Activated CD8-positive, alpha-beta memory T cell treated with anti-CD3 and anti-CD28 coated beads for 1 hour (primary cell): Measurements from ENCODE around the gene SLC7A4.
A peak's percentile ranks its signal among the peaks of the same experiment; 100 is the strongest.
"Not testable (repeated sequence)": the region's sequence is repeated elsewhere in the genome, so short reads cannot be mapped to it uniquely, and the experiment has no call there.

Source experiments
- DNase-seq, 2 donors: peaks; one replicate each; pipeline ENCODE4 v3.0.0-alpha.2; 2020; ENCODE audit warnings: low read depth in 1 of 2; ENCODE audit errors: extremely low read depth in 1 of 2

The SLC7A4 gene

DNA sequence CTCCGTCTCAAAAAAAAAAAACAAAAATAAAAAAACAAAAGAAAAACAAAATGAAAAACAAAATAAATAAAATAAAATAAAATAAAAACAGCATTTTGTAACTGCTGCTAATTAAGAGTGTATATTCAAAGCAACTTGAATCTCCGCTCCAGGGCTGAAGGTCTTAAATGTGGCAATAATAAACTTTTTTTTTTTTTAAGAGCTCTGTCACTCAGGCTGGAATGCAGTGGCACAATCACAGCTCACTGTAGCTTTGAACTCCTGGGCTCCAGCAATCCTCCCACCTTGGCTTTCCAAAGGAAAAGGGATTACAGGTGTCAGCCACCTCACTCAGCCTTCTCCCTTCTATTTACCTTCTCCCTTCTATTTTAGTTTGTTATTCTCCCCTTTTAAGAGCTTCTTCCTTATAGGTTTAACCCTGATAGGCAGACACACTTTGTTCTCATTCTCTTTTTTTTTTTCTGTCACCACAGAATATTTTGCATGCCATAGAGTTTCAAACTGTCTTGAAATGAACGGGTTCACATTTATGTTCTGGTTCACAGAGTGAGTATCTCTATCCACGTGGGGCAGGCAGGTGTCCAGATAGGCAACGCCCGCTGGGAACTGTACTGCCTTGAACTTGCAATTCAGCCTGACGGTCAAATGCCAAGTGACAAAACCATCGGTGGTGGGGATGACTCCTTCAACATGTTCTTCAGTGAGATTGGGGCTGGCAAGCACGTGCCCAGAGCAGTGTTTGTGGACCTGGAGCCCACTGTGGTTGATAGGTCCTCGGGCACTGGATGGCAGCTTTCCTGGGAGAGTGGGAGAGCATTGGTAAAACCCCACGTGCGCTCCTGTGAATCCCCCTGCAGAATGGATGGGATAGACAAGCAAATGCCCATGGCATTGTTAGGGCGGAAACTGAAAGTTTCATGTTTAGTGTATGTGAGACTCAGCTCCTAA is 32.8 kb upstream of the SLC7A4 start:
- DNase-seq, result no peak

DNA sequence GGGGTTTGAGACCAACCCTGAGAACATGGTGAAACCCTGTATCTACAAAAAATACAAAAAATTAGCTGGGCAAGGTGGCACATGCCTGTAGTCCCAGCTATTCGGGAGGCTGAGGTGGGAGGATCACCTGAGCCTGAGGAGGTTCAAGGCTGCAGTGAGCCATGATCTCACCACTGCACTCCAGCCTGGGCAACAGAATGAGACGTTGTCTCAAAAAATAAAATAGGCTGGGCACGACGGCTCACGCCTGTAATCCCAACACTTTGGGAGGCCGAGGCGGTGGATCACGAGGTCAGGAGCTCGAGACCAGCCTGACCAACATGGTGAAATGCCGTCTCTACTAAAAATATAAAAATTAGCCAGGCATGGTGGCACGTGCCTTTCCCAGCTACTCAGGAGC is 32.1 kb upstream of the SLC7A4 start:
- not testable (repeated sequence) for DNase-seq

DNA sequence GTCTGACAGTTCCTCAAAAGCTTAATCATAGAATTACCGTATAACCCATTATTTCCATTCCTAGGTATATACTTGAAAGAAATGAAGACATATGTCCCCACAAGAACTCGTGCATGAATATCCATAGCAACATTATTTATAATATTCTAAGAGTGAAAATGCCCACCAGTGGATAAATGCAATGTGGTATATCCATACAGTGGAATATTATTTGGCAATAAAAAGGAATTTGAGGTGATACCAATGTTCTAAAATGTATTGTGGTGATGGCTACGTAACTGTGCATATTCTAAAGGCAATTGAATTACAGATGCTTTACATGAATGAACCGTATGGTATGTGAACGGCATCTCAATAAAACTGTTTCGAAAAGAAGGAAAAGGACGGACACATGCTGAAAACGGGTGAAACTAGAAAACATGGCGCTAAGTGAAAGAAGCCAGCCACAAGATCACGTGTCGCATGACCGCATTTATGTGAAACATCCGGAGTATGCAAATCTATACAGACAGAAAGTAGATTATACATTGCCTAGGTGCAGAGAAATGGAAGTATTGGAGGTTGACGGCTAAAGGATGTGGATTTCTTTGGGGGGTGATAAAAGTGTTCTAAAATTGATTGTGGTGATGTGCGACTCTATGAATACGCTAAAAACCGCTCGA is 29.4 kb upstream of the SLC7A4 start:
- DNase-seq, result not testable (repeated sequence)

DNA sequence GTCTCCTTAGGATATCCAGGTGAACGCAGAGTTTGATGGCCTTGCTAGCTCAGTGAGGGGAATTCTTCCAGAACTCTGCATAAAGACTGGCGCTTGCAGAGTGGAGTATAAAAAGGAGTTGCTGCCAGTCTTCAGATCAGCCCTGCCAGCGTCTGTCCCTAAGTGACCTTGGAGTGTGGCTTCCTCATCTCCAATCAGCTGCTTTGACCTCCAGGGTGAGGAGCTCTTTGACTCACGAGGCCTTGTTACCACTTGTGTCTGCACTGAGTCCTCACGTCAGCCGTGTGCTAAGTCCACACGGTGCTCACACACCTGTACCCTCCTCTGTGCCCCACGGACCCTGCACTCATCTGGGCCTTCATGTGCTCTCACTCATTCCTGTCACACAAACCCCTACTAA is 28.0 kb upstream of the SLC7A4 start:
- DNase-seq, result not testable (repeated sequence)

DNA sequence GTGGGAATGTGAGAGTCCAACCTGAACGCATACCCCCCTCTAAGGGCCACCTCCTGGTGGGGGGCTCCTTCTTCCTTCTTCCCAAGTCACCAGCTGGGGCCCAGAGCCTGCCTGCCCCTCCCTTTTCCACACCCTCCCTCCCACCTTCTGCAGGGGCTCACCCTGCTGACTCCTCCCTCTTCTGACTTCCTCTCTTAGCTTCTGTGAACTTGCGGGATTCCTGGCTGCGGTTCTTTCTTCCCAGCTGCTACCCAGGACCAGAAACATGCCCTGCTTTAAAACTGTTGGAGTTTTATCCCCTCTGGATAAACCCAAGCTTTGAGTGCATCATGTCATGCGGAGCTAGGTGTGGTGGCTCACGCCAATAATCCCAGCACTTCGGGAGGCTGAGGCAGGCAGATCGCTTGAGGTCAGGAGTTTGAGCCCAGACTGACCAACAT is 23.5 kb upstream of the SLC7A4 start:
- DNase-seq, result no peak

DNA sequence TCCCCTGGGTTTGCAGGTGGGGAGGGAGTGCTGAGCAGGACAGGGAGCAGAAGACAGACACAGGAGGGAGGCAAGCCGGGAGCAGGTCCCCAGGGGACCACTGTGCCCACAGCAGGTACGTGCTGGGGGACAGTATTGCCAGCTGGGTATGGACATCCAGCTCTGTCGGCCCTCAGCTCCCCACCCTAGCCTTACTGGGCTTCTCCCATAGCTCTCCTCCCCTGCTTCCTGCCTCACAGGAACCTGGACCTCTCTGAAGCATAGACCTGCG is 23.1 kb upstream of the SLC7A4 start:
- no peak for DNase-seq

DNA sequence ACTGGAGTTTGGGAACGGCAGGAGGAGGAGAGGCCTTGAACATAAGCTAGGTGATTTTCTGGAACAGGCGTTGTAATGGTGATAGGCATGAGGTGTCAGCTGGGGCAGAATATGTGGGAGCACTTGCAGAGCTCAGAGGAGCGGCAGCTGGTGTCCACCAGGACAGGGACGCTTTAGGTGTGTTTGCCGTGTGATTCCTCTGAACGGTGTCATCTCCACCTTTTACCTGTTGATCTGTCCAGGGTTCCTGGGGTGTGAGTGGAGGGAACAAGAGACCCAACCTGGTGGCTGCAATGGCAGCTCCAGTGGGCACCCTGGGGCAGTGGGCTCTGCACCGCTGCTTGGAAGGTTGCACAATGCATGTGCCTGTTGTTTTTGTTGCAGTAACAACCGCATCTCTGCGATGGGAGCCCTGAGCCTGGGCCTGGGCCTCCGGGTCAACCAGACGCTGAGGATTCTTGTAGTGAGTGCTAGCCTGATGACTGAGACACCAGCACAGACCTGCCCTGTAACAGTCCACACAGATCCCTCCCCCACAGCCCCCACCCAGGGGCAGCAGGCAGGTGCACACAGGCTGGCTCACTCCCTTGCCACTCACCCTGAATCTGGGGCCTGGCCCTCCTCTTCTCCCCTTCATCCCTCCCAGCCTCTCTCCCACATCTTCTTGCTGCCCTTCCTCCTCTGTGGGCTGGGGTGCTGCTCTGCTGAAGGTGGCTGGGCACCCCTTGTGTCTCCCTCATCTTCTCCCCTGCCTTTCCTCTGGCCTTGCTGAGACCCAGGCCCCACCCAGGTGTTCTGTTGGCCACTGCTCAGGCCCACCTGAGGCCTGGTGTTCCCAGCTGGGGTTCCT is 22.6 kb upstream of the SLC7A4 start:
- no peak for DNase-seq

DNA sequence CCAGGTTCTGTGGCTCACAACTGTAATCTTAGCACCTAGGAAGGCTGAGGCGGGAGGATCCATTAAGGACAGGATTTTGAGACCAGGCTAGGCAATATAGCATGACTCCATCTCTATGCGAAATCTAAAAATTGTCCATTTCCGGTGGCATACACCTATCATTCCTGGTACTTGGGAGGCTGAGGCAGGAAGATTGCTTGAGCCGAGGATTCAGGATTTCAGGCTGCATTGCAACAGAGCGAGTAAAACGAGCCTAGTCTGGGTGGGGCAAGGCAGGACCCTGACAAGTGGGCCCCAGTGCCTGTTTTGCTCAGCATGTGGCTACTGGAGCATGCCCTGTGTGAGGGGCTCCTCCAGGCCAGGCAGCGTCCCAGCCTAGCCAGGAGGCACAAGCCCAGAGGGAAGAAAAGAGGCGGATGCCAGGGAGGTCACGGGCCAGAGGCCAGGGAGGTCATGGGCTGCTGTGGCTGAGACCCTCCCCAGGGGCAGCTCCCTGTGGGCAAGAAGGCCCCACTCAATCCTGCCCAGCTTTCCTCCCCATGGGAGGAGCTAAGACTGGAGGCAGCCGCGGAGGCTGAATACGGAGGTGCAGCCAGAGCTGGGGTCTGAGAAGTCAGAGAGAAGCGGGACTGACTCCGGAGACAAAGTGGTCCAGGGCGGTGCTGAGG is 21.8 kb upstream of the SLC7A4 start:
- DNase-seq, result no peak

DNA sequence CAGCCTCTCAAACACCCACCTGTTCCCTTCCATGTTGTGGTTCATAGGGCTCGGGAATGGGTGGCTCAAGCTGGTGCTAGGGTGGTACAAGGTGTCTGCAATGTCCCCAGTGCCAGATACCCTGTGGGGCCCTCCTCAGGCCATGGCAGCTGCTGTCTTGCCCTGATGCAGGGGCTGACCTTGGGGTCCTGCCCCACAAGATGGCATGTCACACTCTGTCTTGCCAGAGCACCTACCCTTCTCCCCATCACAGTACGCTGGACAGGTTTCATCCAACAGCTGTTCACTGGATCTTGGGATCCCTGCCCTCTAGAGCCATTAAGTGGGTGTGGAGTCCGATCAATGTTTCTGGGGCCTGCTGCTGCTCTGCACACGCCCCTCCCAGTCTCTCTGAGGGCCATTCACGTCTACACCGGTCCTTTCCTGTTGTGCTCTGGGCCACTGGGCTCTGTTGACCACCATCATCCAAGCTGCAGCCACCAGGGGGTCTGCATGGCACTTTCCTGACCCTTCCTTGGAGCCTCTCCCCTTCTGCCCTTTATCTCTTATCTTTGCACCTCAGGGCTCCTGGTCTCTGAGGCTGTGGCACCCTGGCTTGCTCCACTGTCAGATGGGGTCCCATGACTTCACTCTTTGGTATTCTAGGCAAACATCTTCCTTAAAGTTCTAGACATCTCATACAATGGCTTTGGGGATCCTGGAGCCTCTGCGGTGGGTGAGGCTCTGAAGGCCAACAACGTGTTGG is 20.5 kb upstream of the SLC7A4 start:
- DNase-seq, result no peak

DNA sequence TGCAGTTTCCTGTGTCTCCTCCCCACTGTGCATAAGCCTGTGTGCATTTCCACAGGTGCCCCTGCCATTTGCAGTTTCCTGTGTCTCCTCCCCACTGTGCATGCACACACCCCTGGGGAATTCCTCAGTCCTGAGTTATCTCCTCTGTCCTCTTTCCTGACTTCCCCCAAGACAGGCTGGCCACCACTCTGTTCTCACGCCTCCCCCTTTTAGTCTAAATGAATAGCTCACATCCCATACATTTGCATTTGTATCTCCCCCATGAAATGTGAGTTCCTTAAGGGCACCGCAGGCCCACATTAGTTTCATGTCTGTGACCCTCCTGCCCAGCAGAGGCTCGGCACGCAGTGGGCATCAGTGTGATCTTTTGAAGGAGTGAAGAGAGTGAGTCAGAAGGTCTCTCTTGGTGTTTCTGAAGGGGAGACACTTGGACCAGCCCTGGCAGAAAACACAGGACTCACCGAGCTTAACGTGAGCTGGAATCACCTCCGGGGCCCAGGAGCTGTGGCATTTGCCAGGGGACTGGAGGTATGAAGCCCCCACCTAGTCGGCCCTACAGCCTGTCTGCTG is 19.6 kb upstream of the SLC7A4 start:
- no peak for DNase-seq

DNA sequence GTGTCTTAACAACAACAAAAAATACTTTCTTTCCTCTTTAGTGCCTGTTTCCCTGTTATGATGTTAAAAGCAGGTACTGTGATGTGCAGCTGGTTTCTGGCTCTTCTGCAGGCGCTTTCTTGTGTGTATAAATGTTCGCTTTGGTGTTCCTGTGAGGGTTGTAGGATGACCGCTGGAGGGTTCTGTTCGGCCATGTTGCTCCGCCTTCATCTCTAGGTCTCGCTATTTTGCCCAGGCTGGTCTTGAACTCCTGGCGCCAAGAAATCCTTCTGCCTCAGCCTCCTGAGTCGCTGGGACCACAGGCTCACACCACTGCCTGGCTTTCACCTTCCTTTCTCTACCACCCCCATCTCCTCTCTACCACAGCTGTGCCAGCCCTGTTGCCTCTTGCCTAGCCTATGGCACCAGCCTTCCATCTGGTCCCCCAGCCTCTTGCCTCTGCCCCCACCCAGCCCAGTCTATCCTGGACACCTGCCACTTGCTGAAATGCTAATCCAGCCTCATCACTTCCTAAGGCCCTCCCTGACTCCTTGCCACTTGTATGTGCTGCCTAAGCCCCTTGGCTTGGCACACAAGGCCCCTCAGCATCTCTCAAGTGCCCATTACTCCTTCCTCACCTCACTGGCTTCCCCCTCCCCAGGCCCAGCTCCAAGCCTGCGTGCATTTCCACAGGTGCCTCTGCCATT is 18.9 kb upstream of the SLC7A4 start:
- no peak for DNase-seq

DNA sequence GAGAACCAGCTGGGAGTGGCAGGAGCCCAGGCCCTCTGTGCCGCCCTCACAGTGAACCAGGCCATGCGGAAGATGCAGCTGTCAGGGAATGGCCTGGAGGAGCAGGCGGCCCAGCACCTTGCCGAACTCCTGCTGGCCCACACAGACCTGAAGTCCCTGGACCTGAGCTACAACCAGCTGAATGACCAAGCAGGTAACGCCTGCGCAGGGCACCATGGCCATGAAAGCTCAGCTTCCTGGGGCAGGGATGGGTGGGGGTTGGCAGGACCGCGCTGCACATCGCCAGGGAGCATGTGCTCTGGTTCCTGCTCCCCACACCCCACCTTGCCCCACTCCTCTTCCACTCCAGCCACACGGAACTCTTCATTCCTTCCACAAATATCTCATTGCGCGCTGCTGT is 16.6 kb upstream of the SLC7A4 start:
- not testable (repeated sequence) for DNase-seq

DNA sequence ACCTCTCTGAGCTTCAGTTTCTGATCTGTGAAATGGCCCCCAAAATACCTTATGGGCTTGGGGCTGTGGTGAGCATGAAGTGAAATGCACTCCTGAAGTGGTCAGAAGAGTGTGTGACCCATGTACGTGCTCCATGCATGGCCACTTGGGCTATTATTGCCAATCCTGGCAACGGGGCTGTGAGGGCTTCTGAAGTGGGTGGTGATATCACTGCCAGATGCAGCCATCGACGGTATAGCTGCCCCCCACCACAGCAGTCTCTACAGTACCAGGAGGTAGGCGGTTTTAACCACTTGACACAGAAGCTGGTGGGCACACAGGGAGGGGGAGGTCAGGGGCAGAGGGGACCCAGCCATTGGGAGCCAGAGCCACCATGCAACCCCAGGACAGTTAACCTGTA is 16.1 kb upstream of the SLC7A4 start:
- not testable (repeated sequence) for DNase-seq

DNA sequence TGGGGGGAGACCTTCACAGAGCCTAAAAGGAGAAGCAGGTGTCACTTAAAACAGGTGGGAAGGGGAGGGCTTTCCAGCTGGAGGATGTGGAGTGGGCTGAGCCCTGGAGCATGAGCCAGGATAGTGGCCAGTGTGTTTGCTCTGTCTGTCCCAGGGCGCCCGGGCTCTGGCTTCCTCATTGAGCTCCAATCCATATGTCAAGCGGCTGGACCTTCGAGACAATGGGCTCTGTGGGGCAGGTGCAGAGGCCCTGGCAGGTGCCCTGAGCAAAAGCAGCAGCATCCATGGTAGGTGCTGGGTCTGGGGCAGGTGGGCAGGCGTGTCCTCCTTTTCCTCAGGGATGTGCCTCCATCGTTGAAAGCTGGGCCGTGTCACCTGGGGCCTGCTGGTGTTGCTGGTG is 15.4 kb upstream of the SLC7A4 start:
- DNase-seq, result no peak

DNA sequence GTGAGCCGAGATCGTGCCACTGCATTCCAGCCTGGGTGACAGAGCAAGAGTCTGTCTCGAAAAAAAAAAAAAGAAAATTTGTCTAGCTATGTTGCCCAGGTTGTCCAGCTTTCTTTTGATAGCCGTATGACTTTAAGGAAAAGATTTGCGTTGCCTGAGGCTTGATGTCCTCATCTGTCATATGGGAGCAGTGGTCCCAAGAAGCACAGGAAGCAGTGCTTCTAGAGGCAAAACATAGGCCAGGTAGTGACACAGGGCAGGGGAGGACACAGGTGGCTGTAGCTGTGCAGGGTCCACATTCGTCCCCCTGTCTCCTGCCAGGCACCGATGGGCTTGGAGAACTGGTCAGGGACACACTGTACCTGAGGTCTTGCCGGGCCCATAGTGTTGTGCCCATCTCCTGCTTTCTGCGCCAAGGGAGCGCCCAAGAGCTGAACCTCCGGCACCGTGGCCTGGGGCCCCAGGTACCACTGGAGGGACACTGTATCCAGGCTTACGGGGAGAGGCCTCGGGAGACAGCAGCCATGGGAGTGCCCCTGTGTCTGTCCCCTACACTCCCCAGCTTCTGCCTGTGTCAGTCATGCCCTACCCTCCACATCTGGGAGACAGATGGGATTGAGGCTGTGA is 14.8 kb upstream of the SLC7A4 start:
- DNase-seq, result no peak

DNA sequence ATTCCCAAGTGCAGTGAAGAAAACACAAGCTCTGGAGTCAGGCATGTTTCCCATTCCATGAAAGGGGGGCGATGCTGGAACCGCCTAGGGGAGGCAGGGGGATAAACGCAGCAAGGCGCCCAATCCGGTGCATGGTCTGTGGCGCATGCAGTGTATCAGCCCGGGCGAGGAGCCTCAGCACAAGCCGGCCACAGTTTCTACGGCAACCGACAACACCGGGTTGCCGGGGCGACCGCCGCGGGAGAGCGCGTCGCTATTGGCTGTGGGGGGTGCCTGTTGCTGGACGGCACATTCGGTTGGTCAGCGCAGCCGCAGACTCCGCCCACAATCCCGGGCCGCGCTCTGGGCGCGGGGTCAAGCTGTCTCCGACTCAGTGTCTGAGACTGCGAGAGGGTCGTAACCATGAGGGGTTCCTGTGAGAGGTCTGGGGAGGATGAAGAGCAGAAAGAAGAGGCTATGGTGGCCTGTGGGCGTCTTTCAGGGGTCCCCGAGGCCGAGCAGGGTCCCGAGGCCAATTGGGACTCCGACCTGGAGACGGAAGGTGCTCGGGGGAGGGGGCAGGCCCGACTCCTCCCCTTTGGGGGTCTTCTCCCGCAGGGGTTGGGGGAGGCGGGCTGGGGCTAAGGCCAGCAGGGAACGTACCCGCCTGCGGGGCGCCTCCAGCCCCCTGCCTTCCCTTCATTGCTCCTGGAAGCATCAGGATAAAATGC is 13.4 kb upstream of the SLC7A4 start, which contains the start of gene LRRC74B:
LRRC74B (plus strand) TSS at position 362 of the 710 bp plus-strand sequence; CDS start at position 403, 41 bp downstream.
- DNase-seq, result peak; percentile 17 to 58

DNA sequence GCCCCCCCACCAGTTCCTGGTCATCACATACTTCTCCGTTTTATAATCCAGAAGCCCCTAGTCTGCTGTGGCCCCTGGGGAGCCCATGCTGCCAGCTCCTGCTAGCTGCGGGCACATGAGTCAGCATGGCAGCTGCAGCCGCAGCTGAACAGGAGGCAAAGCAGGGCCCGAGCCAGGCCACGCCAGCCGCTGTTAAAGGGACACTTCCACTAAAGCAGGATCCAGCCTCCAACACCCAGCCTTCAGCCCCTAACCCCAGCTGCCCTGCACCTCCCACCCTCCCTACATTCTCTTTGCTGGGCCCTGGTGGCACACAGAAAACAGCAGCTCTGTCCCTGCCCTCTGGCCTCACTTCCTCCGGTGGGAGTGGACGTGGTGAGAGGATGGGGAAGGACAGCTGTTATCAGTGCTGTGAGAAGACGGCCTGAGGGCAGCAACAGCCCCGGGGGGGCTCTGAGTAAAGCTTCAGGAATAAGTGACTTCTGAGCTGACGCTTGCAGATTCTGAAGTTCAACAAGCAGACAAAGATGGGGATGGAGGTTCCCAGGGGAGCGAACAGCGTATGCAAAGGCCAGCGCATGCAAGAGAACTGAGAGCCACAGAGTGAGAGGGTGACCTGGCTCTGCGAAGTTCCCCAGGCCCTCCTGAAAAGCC is 12.7 kb upstream of the SLC7A4 start:
- DNase-seq, result no peak
